ENCODE data around the gene C1QTNF4. TPM values are rescaled to one million over a fixed set of nuclear protein-coding genes. Genes with fewer than 3 reads are reported as not detected.

Gene C1QTNF4
- total and polyA plus RNA-seq, 2 of the 13 experiments (the other 11 are each of a cell fraction or from before 2014, with no cell fraction given), result not detected

DNA sequence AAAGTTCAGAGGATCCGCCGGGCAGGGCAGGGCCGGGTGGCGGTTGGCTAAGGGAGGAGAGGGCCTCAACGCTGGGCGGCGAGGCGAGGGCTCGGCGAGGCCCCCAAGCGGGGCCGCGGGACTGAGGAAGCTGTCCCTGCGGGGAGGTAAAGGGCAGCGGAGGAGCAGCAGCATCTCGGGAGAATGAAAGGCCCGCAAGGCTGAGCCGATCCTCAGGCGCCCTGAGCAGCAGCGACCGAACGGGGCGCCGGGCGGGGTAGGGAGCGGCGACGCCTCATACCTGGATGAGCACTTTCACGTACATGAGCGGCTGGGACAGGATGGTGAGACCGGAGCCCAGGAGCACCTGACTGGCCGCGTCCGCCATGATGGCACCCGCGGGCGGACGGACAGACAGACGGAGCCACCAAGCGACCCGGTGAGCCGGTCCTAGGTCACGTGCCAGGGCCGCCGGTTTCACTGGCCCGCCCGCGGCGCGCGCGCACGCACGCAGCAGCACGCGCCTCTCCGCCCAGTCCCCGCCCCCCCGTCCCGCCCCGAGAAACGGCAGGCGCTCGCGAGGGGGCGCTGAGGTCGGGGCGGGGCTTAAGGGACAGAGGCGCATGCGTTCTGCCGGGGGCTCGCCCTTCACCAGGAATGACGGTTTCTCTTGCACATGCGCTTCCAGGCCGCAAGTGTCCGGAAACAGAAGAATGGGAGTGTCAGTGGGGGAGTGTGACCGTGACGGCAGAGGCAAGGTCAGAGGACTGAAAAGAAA, 48.1 kb upstream of the C1QTNF4 start, which contains the start of gene MTCH2 (continued):
- TF ChIP-seq ZNF615 (CRISPR knock-in tag; IDR thresholded peaks at IDR 0.05; ENCODE audit: borderline replicate concordance) (no peak), MXD1 (CRISPR knock-in tag; IDR thresholded peaks at IDR 0.05) (peak; percentile 95), SAFB2 (CRISPR knock-in tag; IDR thresholded peaks at IDR 0.05; ENCODE audit: borderline replicate concordance, low read depth) (0 out of 2 replicates have a peak, but pooled peaks have one; percentile 82), AGO2 (optimal IDR thresholded peaks at IDR 0.05; ENCODE audit: low read depth, low read length) (peak; percentile 95), MTF1 (CRISPR knock-in tag; IDR thresholded peaks at IDR 0.05) (peak; percentile 63; the same call in 1 of the 2 replicates), ZNF350 (CRISPR knock-in tag; IDR thresholded peaks at IDR 0.05; ENCODE audit: borderline replicate concordance, low read depth) (peak; percentile 72; the same call in 1 of the 2 replicates), ZNF10 (CRISPR knock-in tag; IDR thresholded peaks at IDR 0.05; ENCODE audit: borderline replicate concordance, low read depth) (no peak), MTF2 (CRISPR knock-in tag; IDR thresholded peaks at IDR 0.05; ENCODE audit: borderline replicate concordance) (no peak), ZNF143 (CRISPR knock-in tag; IDR thresholded peaks at IDR 0.05) (0 out of 2 replicates have a peak, but pooled peaks have one; percentile 17), MIER2 (CRISPR knock-in tag; IDR thresholded peaks at IDR 0.05) (peak; percentile 27; the same call in 1 of the 2 replicates)
- TF ChIP-seq, protein P1, sequence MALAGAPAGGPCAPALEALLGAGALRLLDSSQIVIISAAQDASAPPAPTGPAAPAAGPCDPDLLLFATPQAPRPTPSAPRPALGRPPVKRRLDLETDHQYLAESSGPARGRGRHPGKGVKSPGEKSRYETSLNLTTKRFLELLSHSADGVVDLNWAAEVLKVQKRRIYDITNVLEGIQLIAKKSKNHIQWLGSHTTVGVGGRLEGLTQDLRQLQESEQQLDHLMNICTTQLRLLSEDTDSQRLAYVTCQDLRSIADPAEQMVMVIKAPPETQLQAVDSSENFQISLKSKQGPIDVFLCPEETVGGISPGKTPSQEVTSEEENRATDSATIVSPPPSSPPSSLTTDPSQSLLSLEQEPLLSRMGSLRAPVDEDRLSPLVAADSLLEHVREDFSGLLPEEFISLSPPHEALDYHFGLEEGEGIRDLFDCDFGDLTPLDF (CRISPR knock-in tag; IDR thresholded peaks at IDR 0.05), result peak; percentile 86
- TF ChIP-seq, protein P2, sequence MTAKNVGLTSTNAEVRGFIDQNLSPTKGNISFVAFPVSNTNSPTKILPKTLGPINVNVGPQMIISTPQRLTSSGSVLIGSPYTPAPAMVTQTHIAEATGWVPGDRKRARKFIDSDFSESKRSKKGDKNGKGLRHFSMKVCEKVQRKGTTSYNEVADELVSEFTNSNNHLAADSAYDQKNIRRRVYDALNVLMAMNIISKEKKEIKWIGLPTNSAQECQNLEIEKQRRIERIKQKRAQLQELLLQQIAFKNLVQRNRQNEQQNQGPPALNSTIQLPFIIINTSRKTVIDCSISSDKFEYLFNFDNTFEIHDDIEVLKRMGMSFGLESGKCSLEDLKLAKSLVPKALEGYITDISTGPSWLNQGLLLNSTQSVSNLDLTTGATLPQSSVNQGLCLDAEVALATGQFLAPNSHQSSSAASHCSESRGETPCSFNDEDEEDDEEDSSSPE (CRISPR knock-in tag; IDR thresholded peaks at IDR 0.05), result peak; percentile 86
- TF ChIP-seq, protein P3, sequence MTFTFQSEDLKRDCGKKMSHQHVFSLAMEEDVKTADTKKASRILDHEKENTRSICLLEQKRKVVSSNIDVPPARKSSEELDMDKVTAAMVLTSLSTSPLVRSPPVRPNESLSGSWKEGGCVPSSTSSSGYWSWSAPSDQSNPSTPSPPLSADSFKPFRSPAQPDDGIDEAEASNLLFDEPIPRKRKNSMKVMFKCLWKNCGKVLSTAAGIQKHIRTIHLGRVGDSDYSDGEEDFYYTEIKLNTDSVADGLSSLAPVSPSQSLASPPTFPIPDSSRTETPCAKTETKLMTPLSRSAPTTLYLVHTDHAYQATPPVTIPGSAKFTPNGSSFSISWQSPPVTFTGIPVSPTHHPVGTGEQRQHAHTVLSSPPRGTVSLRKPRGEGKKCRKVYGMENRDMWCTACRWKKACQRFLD (CRISPR knock-in tag; IDR thresholded peaks at IDR 0.05; ENCODE audit: borderline replicate concordance), result peak; percentile 51; the same call in 1 of the 2 replicates
- TF ChIP-seq, protein P4, sequence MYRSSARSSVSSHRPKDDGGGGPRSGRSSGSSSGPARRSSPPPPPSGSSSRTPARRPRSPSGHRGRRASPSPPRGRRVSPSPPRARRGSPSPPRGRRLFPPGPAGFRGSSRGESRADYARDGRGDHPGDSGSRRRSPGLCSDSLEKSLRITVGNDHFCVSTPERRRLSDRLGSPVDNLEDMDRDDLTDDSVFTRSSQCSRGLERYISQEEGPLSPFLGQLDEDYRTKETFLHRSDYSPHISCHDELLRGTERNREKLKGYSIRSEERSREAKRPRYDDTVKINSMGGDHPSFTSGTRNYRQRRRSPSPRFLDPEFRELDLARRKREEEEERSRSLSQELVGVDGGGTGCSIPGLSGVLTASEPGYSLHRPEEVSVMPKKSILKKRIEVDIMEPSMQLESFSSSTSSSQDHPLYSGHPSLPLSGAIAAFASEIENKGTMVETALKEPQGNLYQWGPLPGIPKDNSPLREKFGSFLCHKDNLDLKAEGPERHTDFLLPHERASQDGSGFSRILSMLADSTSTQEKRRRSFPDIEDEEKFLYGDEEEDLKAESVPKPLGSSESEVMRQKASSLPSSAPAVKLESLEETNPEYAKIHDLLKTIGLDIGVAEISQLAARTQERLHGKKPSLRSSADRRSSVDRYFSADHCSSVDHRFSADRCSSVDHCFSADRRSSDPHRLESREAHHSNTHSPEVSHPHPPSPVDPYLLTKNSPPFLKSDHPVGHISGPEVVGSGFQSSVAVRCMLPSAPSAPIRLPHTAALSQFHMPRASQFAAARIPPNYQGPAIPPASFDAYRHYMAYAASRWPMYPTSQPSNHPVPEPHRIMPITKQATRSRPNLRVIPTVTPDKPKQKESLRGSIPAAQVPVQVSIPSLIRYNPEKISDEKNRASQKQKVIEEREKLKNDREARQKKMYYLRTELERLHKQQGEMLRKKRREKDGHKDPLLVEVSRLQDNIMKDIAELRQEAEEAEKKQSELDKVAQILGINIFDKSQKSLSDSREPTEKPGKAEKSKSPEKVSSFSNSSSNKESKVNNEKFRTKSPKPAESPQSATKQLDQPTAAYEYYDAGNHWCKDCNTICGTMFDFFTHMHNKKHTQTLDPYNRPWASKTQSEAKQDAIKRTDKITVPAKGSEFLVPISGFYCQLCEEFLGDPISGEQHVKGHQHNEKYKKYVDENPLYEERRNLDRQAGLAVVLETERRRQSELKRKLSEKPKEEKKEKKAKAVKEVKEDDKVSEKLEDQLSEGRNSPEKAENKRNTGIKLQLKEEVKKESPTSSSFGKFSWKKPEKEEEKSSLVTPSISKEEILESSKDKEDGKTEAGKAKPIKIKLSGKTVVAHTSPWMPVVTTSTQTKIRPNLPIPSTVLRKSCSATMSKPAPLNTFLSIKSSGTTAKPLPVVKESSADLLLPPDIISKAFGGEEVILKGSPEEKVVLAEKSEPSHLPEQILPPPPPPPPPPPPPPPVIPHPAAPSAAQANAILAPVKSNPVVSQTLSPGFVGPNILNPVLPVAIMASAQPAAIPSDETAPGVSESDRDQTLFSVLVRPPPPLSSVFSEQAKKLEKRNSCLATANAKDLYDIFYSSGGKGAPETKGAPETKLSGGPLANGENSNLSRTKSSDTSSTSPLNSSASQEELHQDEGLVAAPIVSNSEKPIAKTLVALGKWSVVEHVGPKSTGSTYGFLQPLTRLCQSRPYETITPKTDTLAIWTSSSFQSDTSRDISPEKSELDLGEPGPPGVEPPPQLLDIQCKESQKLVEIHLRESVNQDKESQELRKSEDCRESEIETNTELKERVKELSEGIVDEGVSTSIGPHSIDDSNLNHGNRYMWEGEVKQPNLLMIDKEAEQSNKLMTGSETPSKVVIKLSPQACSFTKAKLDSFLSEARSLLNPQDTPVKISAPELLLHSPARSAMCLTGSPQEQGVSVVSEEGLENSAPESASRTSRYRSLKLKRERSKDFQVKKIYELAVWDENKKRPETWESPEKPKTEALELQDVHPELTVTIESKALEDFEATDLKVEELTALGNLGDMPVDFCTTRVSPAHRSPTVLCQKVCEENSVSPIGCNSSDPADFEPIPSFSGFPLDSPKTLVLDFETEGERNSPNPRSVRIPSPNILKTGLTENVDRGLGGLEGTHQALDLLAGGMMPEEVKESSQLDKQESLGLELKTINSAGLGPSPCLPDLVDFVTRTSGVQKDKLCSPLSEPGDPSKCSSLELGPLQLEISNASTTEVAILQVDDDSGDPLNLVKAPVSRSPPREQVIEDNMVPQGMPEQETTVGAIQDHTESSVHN (CRISPR knock-in tag; IDR thresholded peaks at IDR 0.05), result no peak
